HG03175 (cell line): Measurements from ENCODE around the gene GADD45G.

Experiments used
- ATAC-seq: cut with Tn5 transposase; IDR thresholded peaks from one replicate; pipeline ENCODE4 v1.9.1; 2021; ENCODE audit warnings: mild to moderate bottlenecking, moderate library complexity; ENCODE audit not compliant: unreplicated experiment

GADD45G gene

GRCh38 chr9:89648247-89649000 lies 43.6 kb downstream of the GADD45G start:
- no peak for ATAC-seq

DNA sequence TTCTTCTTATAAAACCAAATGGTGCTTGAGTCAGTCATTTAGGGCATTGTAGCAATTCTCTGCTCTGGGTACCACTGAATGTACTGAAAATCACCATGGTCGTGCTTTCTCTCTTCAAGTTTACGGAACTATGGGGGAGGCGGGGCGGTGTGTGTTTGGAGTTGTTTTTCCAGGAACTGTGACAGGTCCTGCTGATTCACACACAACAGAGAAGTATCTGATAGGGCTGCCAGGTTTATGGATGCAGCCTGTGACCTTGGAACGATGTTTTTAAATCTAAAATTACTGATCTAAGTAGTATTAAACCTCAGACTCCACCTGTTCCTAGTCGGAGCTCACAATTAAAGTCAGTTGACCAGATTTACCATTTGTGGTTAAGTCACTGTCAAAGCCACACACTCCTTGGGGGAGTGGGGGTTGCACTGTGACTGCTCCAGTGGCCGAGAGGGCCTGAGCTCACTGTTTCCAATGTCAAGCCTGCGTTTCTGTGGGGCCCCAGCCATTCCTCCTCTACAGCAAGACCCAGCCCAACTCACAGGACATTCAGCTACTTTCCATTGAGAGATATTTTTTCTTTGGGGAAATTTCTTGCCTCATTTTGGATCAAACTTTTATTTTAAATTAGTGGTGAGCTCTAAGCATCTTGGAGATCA lies 44.4 kb downstream of the GADD45G start:
- no peak for ATAC-seq

DNA sequence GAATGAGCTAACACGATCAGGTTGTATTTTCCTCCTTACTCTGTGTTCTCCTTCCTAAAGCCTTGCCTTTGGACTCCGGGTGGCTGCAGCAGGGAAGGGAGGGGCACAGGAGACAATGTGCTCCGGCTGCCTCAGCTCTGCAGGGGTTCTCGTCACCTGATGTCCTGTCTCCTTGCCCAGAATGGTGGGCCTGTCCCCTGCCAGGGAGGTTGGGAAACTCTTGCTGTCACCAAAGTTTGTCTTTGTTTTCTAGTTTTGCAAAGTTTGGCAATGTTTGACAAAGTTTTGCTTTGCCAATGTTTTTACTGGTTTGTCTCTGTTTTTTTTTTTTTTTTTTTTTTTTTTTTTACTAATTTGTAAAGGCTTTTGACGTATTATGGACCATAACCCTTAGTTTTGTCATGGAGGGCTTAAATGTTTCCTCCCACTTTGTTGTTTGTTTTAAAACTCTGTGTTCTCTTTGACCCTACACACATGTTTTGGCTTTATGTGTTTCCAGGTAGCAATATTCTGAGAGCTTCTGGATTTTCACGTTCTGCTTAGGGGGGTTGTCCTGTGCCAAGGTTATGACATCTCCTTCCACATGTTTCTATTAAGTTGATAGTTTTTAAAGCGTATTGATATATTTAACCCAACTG lies 49.3 kb downstream of the GADD45G start:
- no peak for ATAC-seq

GRCh38 chr9:89655056-89655989 lies 50.5 kb downstream of the GADD45G start:
- no peak for ATAC-seq
